OCI-LY3 (cell line): ENCODE data around the gene ADNP.

Experiments
- CTCF ChIP-seq: fragments of 200-600, 300-600 bp; sonication (generic); IDR thresholded peaks from 2 replicates; pipeline ENCODE4 v1.5.1; 2014; ENCODE audit warnings: antibody characterized with exemption, low read length, low read depth
- EZH2phosphoT487 ChIP-seq: fragments of 200-600 bp; shearing (Covaris generic); IDR thresholded peaks from 2 replicates; pipeline ENCODE4 v1.6.1; 2018; ENCODE audit warnings: antibody characterized with exemption, mixed run types, low read depth

- TF ChIP-seq CTCF (no peak), EZH2phosphoT487 (no peak)
Observed at GRCh38 chr20:50975701-50976330, 44.6 kb upstream of the ADNP start.
